A673 (cell line): Measurements from ENCODE around the gene MYLK4. TPM values are rescaled to one million over a fixed set of nuclear protein-coding genes. Genes with fewer than 3 reads are reported as not detected.

ENCODE experiments used
- BruUV-seq: library from RNA; stranded (reverse); fragments of 400-500 nt; replicated peaks from 2 replicates; lab custom pipeline; 2021; lab: Mats Ljungman, UMichigan
- CTCF ChIA-PET: fragments of 300-600 bp; sonication (Branson Sonifier 250); formaldehyde crosslinking; loops from one replicate; lab custom pipeline; 2022; ENCODE audit warnings: antibody characterized with exemption; lab: Charles Lee
- POLR2A ChIA-PET: fragments of 300-600 bp; sonication (Branson Sonifier 250); formaldehyde crosslinking; loops from one replicate; lab custom pipeline; 2022; ENCODE audit warnings: antibody characterized with exemption; ENCODE audit not compliant: low non-redundant PET; lab: Charles Lee
- DNase-seq: peaks from one replicate; pipeline ENCODE4 v3.0.0-alpha.2; 2015; ENCODE audit warnings: low spot score
- H3K27ac ChIP-seq: fragments of 200-600 bp; sonication (generic); 2 replicates; pipeline ENCODE4 v1.5.1; 2016; ENCODE audit warnings: mixed run types, low read depth, mild to moderate bottlenecking, mixed read lengths, antibody characterized with exemption, low read length; ENCODE audit not compliant: poor library complexity, severe bottlenecking
- H3K27me3 ChIP-seq: fragments of 200-600 bp; sonication (generic); replicated peaks from 2 replicates; pipeline ENCODE4 v1.6.1; 2017; ENCODE audit warnings: mixed run types, low read depth, mild to moderate bottlenecking, mixed read lengths, antibody characterized with exemption, low read length; ENCODE audit not compliant: insufficient read depth, poor library complexity
- H3K36me3 ChIP-seq: fragments of 200-600 bp; sonication (generic); 2 replicates; pipeline ENCODE4 v1.6.1; 2016; ENCODE audit warnings: mixed run types, mild to moderate bottlenecking, mixed read lengths, antibody characterized with exemption, low read length; ENCODE audit not compliant: insufficient read depth, poor library complexity, severe bottlenecking
- H3K4me1 ChIP-seq: fragments of 200-600 bp; sonication (generic); 2 replicates; pipeline ENCODE4 v1.6.1; 2017; ENCODE audit warnings: mixed run types, mild to moderate bottlenecking, mixed read lengths, antibody characterized with exemption, low read length; ENCODE audit not compliant: insufficient read depth, poor library complexity, severe bottlenecking
- H3K4me3 ChIP-seq: fragments of 200-600 bp; sonication (generic); 2 replicates; pipeline ENCODE4 v1.5.1; 2016; ENCODE audit warnings: low read depth, mixed run types, mild to moderate bottlenecking, mixed read lengths, low read length; ENCODE audit not compliant: poor library complexity, severe bottlenecking
- H3K9me3 ChIP-seq: fragments of 200-600 bp; sonication (generic); 2 replicates; pipeline ENCODE4 v1.6.1; 2016; ENCODE audit warnings: mixed run types, low read depth, mild to moderate bottlenecking, mixed read lengths, antibody characterized with exemption, low read length; ENCODE audit not compliant: poor library complexity, severe bottlenecking
- CTCF ChIP-seq: fragments of 300-800, 200-600 bp; sonication (generic); conservative IDR thresholded peaks from 2 replicates; pipeline ENCODE4 v1.5.1; 2017; ENCODE audit warnings: low read depth, mild to moderate bottlenecking, antibody characterized with exemption, low read length, moderate library complexity, mixed read lengths
- EZH2 ChIP-seq: fragments of 200-600 bp; sonication (generic); IDR thresholded peaks from 2 replicates; pipeline ENCODE4 v1.6.1; 2017; ENCODE audit warnings: borderline replicate concordance, low read depth, mild to moderate bottlenecking, mixed read lengths, antibody characterized with exemption, low read length; ENCODE audit not compliant: poor library complexity, severe bottlenecking
- intact Hi-C: fragments of 100-400 bp; cut with micrococcal nuclease; formaldehyde crosslinking; loops from one replicate; pipeline ENCODE4 v1.10.0; 2022; ENCODE audit not compliant: unreplicated experiment
- total RNA-seq: library from RNA; stranded (reverse); gene quantifications from 2 replicates; pipeline ENCODE4 v1.2.3, GENCODE V29; 2021

MYLK4 gene
- total RNA-seq, 1 experiment from 2014 or later: 0.39 TPM

GRCh38 chr6:2737885-2738284 is 12.8 kb downstream of the MYLK4 start:
- ChIA-PET POLR2A (interaction anchor here (0.6 kb wide), 1 partner anchor 152 kb away, joined by 3 read pairs; no protein-coding TSS in a partner anchor), CTCF (interaction anchor here (0.5 to 1.6 kb wide), 12 partner anchors 9 to 514 kb away, joined by 3 to 16 read pairs (median 4); partner anchors contain the start of gene MYLK4)
- BruUV-seq: no TSS peak
- H3K9me3 ChIP-seq: no peaks in the 10 kb centered on the region
- no peaks in the 10 kb centered on the region for H3K36me3 ChIP-seq
- no peaks in the 10 kb centered on the region for H3K27me3 ChIP-seq
- H3K27ac ChIP-seq: no peak overlapping the region
- no peaks in the 10 kb centered on the region for H3K4me1 ChIP-seq
- DNase-seq: no peak
- no peak for TF ChIP-seq CTCF
- no peak for TF ChIP-seq EZH2
- H3K4me3 ChIP-seq: no peak overlapping the region
- intact Hi-C loops: loop anchor here (1.0 to 5.0 kb wide), 4 partner anchors 110 to 317 kb away; no protein-coding TSS in a partner anchor

- CTCF ChIA-PET: no interaction called here
- no peaks in the 10 kb centered on the region for H3K27me3 ChIP-seq
- no peak overlapping the region for H3K4me3 ChIP-seq
- POLR2A ChIA-PET: no interaction called here
- no peak for TF ChIP-seq CTCF
- no peak for TF ChIP-seq EZH2
- no peaks in the 10 kb centered on the region for H3K36me3 ChIP-seq
- DNase-seq: no peak
- H3K9me3 ChIP-seq: no peaks in the 10 kb centered on the region
- BruUV-seq: no TSS peak
- H3K4me1 ChIP-seq: no peaks in the 10 kb centered on the region
- intact Hi-C loops: loop anchor here (5.0 kb wide), 2 partner anchors 198 to 253 kb away; no protein-coding TSS in a partner anchor
- no peak overlapping the region for H3K27ac ChIP-seq
Observed at GRCh38 chr6:2734488-2735166, 16.1 kb downstream of the MYLK4 start.

GRCh38 chr6:2733736-2734480 is 16.8 kb downstream of the MYLK4 start:
- no peaks in the 10 kb centered on the region for H3K27me3 ChIP-seq
- H3K9me3 ChIP-seq: no peaks in the 10 kb centered on the region
- no peak overlapping the region for H3K27ac ChIP-seq
- POLR2A ChIA-PET: no interaction called here
- H3K4me1 ChIP-seq: no peaks in the 10 kb centered on the region
- CTCF ChIA-PET: no interaction called here
- H3K36me3 ChIP-seq: no peaks in the 10 kb centered on the region
- intact Hi-C loops: no loop called here
- no peak overlapping the region for H3K4me3 ChIP-seq
- BruUV-seq: no TSS peak
- no peak for DNase-seq
- TF ChIP-seq EZH2 (no peak), CTCF (no peak)
